Lower leg skin (tissue), 4 donors: ENCODE measurements around the gene NT5DC3. TPM values are rescaled to one million over a fixed set of nuclear protein-coding genes. Genes with fewer than 3 reads are reported as not detected.

Experiments
- DNase-seq, 2 donors: peaks; one replicate each; pipeline ENCODE4 v3.0.0-alpha.2; 2019; ENCODE audit warnings: low spot score in 2 of 2
- H3K4me3 ChIP-seq: fragments of 200-600 bp; sonication (generic); 2 replicates; pipeline ENCODE4 v1.5.1; 2017; ENCODE audit warnings: mild to moderate bottlenecking, low read depth; ENCODE audit not compliant: poor library complexity, severe bottlenecking
- POLR2A ChIP-seq, 2 donors: fragments of 450-650 bp; IDR thresholded peaks; one replicate each; pipeline ENCODE4 v1.6.1; 2016 to 2017; ENCODE audit warnings: antibody characterized with exemption in 2 of 2, mild to moderate bottlenecking in 1 of 2, moderate library complexity in 1 of 2
- WGBS, 2 donors: methylation state at CpG; one replicate each; pipeline ENCODE4 v1.1.5; 2018; 5-methylcytosine and 5-hydroxymethylcytosine counted together
- intact Hi-C: fragments of 100-400 bp; cut with DNase I; formaldehyde crosslinking; loops from one replicate; pipeline ENCODE4 v1.15.0; 2023; ENCODE audit warnings: low total_unique reads
- total RNA-seq, 4 donors: library from RNA; depleted of rRNA; stranded (reverse); fragments of >200 nt; gene quantifications; one replicate each; pipeline ENCODE4 v1.1.0, GENCODE V29; 2016
- TF ChIP-seq, protein P1 (sequence below), 3 donors: fragments of 450-650 bp; IDR thresholded peaks; one replicate each; pipeline ENCODE4 v1.5.1; 2016; ENCODE audit warnings: antibody characterized with exemption in 3 of 3, mild to moderate bottlenecking in 3 of 3, moderate library complexity in 2 of 3

NT5DC3 gene
- total RNA-seq, 4 donors from 2014 or later: 2.9 to 4.2 (median 3.5) TPM

GRCh38 chr12:103851127-103851526 is 10.1 kb upstream of the NT5DC3 start:
- intact Hi-C loops: no loop called here
- no peak overlapping the region for H3K4me3 ChIP-seq
- TF ChIP-seq, protein P1, sequence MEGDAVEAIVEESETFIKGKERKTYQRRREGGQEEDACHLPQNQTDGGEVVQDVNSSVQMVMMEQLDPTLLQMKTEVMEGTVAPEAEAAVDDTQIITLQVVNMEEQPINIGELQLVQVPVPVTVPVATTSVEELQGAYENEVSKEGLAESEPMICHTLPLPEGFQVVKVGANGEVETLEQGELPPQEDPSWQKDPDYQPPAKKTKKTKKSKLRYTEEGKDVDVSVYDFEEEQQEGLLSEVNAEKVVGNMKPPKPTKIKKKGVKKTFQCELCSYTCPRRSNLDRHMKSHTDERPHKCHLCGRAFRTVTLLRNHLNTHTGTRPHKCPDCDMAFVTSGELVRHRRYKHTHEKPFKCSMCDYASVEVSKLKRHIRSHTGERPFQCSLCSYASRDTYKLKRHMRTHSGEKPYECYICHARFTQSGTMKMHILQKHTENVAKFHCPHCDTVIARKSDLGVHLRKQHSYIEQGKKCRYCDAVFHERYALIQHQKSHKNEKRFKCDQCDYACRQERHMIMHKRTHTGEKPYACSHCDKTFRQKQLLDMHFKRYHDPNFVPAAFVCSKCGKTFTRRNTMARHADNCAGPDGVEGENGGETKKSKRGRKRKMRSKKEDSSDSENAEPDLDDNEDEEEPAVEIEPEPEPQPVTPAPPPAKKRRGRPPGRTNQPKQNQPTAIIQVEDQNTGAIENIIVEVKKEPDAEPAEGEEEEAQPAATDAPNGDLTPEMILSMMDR (IDR thresholded peaks at IDR 0.05): no peak
- no peak for TF ChIP-seq POLR2A (IDR thresholded peaks at IDR 0.05)
- DNase-seq: no peak
- 81 to 89% methylated on average over 1 of the region's 1 CpG for WGBS, 2 donors

- TF ChIP-seq, protein P1 (IDR thresholded peaks at IDR 0.05): no peak
- no peak for TF ChIP-seq POLR2A (IDR thresholded peaks at IDR 0.05)
- WGBS, 2 donors: 94 to 100% methylated on average over 1 of the region's 1 CpG
- H3K4me3 ChIP-seq: no peak overlapping the region
- intact Hi-C loops: no loop called here
- no peak for DNase-seq
These were observed 9.4 kb upstream of the NT5DC3 start for GRCh38 chr12:103850429-103850828.

- intact Hi-C loops: no loop called here
- no peak overlapping the region for H3K4me3 ChIP-seq
- DNase-seq: no peak
- WGBS, 2 donors: 74 to 81% methylated on average over 4 of the region's 4 CpGs
- no peak for TF ChIP-seq POLR2A (IDR thresholded peaks at IDR 0.05)
These were observed 8.0 kb upstream of the NT5DC3 start for GRCh38 chr12:103848917-103849491.

DNA sequence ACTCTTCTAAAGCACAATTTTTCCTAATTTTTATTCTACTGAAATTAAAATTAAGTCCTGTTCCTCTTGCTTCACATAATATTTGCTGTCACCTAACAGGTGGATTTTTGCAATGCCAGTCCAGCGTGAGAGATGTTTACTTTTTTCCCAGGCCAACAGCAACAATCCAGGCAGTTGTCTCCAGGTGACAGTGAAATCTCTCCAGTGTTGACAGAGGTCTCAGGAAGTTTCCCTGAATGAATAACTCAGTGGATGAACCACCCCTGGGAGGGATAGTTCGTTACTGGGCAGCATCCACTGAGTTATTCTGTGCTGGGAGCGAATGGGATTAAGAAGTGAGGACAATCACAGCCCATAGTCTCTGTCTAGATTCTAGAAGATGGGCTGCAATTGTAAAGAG is 7.1 kb upstream of the NT5DC3 start:
- 79 to 91% methylated on average over 3 of the region's 3 CpGs for WGBS, 2 donors
- H3K4me3 ChIP-seq: no peak overlapping the region
- TF ChIP-seq POLR2A (IDR thresholded peaks at IDR 0.05): no peak
- TF ChIP-seq, protein P1 (IDR thresholded peaks at IDR 0.05): no peak
- intact Hi-C loops: no loop called here
- DNase-seq: no peak

DNA sequence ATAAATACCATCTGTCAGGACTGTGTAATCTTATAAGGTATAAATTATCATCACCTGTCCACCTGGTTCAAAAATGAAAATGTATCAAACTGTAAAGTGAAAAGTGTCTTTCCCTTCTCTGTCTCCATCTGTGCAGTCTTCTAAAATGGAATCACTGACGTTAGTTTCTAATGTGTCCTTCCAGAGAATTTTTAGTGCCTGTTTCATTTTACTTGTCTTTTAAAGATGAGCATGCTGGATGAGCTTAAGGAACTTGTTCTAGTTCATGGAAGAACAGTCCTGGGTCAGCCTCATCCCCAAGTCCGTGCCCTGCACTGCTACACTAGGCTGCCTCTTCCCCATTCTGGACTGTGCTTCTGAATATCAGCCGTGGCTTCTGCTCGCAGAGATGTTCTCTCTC is 5.4 kb upstream of the NT5DC3 start:
- WGBS, 2 donors: 93 to 95% methylated on average over 4 of the region's 4 CpGs
- DNase-seq: no peak

GRCh38 chr12:103844305-103844704 is 3.3 kb upstream of the NT5DC3 start:
- WGBS, 2 donors: 60 to 64% methylated on average over 3 of the region's 3 CpGs
- TF ChIP-seq POLR2A (IDR thresholded peaks at IDR 0.05): no peak
- TF ChIP-seq, protein P1 (IDR thresholded peaks at IDR 0.05): no peak

More for the DNA sequence above, 5.4 kb upstream of the NT5DC3 start:
- intact Hi-C loops: no loop called here
- TF ChIP-seq, protein P1 (IDR thresholded peaks at IDR 0.05): no peak
- TF ChIP-seq POLR2A (IDR thresholded peaks at IDR 0.05): no peak
- no peak overlapping the region for H3K4me3 ChIP-seq

More at GRCh38 chr12:103844305-103844704, 3.3 kb upstream of the NT5DC3 start:
- H3K4me3 ChIP-seq: no peak overlapping the region
- intact Hi-C loops: no loop called here
- DNase-seq: no peak
